Measurements from ENCODE around the gene SRP14.
"Not testable (repeated sequence)": the region's sequence is repeated elsewhere in the genome, so short reads cannot be mapped to it uniquely, and the experiment has no call there.

SRP14 gene

DNA sequence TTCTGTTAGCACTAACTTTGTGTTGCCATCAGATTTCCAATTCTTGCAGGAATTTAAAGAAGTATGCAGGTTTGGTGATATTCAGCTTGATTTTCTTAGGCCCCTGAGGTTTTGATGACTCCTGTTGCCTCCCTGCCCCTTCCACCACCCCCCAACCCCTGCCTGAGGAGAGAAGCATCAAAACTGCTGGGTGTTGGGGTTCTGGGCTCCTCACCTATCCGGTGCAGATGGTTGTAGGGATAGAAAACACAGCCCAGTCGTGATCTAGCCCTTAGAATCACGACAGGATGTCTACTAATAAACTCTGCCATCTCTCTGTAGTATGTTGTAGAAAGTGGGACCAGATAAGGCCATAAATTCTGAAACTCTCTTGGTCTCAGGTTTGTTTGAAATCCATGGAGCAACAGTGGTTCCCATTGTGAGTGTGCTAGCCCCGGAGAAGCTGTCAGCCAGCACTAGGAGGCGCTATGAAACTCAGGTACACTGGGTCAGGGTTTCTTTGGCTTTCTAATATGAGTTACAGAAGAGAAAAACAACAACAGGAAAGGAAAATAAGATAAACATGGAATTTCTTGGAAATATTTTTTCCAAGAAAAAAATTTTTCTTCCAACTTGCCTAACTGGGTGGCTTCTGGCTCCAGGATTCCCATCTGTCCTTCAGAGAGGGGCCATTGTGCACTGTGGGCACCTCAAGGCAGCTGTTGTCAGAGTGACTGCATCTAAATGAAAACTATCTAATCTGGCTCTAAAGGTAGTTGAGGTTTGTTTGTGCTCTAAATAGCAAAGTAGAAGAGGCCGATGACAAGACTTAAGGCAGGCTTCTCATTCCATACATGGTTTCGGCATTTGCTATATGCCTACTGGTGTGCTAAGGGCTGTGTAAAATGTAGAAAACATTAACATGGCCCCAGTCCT, 8.7 kb downstream of the SRP14 start:
- DNase-seq (ENCODE audit: low spot score), result no peak

DNA sequence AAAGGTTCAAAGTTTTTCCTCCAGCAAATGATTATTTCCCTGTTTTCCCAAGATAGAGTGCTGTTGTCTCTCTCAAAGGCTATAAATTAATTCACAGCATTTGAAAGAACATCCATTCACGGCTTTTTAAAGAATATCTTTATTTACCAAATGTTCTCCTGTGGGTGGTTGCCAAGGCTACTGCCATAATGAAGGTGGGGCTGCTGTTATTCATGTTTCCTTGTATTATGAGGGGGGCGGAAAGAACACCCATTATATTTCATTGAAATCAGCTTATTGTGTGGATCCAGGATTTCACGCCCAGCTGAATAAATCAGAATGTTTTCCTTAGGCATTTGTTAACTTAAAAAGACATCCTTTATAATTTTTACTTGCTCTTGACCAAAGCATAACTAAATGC, 10.1 kb downstream of the SRP14 start:
- no peak for DNase-seq (ENCODE audit: low spot score)

DNA sequence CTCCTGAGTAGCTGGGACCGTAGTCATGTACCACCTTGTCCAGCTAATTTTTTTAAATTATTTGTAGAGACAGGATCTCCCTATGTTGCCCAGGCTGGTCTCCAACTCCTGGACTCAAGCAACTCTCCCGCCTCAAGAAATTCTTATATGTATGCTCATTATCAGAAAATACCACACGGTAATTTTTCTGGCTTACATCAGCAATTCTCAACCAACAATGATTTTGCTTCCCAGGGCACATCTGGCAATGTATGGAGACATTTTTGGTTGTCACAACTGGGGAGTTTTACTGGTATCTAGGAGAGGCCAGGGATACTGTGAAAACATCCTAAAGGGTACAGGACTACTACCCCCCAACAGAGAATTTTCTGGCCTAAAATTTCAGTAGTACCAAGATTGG, 10.8 kb downstream of the SRP14 start:
- no peak for DNase-seq (ENCODE audit: low spot score)

DNA sequence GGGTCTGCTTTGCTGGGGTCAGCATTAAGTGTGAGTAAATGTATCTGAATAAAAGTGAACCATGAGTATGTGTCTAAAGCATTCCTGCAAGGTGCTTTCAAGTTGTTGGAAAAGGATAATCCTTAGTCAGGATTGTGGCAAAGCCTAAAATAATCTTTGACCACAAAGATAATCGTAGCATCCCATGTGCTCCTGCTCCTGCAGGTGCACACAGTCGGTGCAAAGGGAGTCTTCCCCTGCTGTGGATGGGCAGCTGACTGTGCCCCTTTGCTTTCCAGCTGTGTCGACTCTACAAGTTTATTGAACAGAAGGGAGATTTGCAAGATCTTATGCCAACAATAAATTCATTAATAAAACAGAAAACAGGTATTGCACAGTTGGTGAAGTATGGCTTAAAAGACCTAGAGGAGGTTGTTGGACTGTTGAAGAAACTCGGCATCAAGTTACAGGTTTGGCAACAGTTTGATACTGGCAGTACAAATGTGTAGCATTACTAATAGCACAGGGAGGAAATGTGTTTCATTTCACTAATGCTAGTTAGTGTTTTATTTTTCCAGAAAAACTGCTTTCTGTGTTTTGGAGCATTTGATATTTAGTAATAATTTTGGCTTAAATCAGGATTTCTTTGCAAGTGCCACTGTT, 22.6 kb downstream of the SRP14 start:
- no peak for DNase-seq (ENCODE audit: low spot score)

DNA sequence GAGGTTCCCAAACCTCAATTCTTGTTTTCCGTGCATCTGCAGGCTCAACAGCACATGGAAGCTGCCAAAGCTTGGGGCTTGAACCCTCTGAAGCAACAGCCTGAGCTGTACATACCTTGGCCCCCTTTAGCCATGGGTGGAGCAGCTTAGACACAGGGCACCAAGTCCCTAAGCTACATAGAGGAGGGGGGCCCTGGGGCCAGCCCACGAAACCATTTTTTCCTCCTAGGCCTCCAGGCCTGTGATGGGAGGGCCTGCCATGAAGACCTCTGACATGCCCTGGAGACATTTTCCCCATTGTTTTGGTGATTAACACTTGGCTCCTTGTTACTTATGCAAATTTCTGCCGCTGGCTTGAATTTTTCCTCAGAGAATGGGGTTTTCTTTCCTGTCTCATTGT, 24.6 kb downstream of the SRP14 start:
- no peak for DNase-seq (ENCODE audit: low spot score)

DNA sequence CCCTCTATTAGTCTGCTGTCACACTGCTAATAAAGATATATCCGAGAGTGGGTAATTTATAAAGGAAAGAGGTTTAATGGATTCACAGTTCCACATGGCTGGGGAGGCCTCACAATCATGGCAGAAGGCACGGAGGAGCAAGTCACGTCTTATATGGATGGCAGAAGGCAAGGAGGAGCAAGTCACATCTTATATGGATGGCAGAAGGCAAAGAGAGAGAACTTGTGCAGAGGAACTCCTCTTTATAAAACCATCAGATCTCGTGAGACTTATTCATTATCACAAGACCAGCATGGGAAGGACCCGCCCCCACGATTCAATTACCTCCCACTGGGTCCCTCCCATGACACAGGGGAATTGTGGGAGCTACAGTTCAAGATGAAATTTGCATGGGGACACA, 25.6 kb downstream of the SRP14 start:
- not testable (repeated sequence) for DNase-seq (ENCODE audit: low spot score)

DNA sequence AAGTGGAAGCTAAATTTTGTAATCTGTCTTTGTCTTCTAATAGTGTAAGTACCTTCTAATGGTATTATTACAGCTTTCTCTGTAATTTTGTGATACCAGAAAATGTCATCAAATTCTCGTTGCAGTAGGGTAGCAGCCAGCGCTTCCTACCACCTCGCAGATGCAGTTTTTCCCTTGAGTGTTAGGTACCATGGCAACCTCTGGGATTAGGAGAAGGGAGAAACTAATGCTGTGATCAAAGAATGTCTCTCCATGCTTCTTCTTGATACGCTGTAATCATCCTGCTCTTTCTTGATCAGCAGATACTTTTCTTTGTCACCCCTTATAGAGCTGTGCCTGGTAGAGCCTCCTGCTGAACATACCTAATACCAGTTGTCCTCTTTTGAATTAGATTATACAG, 27.7 kb downstream of the SRP14 start:
- DNase-seq (ENCODE audit: low spot score), result no peak

DNA sequence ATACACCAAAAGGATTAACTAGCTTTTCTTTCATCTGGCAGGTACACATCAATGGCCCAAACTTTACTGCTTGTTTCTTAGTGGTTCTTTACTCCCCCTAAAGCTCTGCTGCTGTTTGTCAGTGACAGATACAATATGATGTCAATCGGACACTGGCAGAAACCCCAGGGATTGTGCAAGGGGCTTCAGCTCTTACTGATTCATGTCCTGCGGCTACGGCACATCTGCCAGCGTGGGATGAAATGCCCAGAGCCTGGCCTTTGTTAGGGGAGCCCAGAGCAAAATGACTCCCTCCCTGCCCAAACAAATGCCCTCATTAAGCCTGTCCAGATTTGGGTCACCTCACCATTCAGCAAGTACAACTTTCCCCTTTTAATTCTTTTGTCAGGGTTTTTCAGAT, 28.3 kb downstream of the SRP14 start:
- DNase-seq (ENCODE audit: low spot score), result no peak

DNA sequence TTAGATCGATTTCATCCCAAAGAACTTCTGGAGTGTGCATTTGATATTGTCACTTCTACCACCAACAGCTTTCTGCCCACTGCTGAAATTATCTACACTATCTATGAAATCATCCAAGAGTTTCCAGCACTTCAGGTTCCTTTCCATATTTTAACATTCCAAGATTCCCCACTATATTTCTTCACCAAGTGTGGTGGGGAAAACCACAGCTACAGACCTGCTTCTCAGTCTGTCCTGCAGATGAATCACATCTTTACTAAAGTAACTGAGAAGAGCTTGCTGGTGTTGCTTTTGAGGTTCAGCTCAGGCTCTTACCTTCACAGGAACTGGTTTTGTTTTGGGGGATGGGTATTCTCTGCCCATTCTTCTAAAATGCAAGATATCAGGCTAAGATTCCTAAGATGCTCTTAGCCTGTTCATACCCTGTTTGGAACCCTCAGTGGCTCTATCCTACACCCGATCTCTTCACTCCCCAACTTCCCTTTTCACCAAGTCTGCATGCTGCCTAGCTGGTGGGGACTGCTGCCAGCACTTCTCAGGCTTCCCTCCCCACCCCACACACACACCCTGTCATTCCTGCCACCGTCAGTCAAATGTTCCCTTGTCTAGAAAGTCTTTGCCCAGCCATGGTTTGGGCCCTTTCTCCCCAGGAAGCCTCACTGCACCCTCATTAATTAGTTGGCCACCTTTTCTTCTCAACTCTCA, 30.8 kb downstream of the SRP14 start:
- no peak for DNase-seq (ENCODE audit: low spot score)

DNA sequence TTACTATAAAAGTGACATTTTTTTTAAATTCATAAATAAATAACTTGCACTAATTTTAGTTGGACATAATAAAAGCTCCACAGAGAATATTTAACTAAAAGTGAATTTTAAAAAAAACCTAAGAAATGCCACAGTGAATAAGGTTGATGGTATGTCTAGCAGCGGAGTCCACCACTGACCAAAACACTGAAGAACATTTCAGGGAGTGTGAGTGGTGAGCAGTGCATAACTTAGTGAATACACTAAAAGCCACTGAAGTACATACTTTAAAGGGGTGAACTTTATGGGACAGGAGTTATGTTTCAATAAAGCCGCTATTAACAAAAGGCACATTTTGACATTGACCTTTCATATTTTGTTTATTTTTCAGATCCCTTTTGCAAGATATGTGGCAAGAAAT, 32.3 kb downstream of the SRP14 start:
- DNase-seq (ENCODE audit: low spot score), result no peak

DNA sequence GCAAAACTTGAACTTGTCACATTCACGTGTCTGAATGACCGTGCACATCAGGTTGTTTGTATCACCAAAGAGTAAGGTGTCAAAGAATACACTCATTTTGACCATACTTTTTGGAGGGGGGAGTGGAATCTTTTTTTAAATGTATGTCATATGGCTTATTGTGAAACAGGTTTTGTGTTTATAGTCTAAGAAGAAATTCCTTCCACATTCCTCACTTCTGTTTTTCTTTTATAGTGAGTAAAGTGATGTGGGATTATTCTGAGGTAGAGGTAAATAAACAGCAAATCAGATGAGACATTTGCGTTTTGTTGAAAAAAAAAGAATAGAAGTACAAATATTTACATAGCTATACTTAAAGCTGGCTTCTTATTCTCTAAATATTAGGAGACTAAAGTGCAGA, 33.0 kb downstream of the SRP14 start:
- no peak for DNase-seq (ENCODE audit: low spot score)

DNA sequence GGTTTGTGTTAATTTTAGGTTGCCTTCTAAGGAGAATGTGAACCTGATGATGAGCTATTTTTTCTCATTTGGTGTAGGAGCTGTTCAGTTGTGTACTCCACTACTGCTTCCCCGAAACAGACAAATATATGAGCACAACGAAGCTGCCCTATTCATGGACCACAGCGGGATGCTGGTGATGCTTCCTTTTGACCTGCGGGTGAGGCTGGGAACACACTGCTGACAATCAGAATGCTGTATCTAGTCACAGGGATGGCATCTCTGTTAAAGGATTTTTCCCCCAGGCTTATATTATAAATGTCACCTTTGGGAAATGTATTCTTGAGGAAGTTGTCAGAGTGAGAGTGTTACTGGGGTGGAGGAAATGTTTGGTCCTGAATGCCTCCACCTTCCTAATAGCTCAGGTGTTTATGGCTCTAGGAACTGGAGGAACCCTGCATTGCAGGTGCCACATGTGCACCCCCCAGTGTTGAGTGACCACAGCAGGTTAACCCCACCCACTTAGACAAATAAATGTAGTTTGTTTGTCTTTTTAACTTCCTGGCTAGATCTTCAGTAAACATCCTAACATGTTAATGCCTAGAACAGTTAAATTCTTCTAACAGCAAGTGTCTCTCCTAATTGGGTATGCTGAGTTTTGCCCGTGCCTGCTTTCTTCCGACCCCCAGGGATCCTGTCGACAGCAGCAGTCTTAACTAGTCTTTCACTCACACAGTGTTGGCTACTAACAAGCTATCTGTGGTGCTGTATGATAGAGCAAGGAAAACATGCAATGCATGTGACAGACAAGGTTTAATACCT, 35.7 kb downstream of the SRP14 start:
- peak; percentile 52 for DNase-seq (ENCODE audit: low spot score)

DNA sequence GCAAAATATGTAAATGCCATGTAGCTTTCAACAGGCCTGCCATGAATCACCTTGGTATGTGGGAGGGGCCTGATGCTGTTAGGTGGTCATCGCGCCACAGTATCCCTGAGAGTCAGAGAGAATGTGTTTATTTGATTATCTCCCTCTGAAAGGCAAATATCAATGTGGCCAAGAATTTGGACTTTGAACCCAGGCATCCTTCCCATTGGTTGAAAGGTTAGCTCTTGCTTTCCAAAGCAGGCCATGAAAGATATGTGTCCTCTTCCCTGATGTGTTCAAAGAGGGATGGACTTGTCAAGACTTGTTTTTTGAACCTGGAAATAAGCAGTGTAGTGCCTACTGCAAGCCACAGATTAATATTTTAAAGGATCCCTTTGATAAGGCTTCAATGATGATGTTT, 36.7 kb downstream of the SRP14 start:
- DNase-seq (ENCODE audit: low spot score), result peak; percentile 95

DNA sequence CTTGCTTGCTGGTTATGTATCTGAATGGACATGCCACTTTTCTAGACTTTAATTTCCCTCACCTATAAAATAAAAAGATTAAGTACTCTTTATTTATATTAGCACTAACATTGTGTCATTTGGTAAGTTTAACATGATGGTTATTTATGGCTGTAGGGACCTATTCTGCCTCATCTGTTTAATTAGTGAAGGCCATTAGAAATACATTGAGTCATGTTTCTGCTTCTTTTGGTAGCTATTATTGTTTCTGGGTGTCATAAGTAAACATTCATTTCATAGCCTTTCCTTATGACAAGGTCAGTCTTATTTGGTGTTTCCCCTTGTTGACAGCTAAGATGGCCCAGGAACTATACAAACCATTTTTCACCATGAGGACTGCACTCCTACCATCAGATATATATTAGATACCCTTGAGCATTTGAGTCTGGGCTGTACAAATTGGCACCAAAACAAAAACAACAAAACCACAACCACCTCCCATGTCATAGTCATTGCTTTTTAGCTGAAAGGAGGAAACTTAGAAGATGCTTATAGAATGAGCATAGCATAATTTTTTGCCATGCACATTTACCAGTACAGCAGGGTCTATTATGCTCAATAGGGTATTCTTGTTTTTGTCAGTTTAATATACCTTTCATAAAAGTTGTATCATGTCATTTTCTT, 39.3 kb downstream of the SRP14 start:
- DNase-seq (ENCODE audit: low spot score), result no peak

DNA sequence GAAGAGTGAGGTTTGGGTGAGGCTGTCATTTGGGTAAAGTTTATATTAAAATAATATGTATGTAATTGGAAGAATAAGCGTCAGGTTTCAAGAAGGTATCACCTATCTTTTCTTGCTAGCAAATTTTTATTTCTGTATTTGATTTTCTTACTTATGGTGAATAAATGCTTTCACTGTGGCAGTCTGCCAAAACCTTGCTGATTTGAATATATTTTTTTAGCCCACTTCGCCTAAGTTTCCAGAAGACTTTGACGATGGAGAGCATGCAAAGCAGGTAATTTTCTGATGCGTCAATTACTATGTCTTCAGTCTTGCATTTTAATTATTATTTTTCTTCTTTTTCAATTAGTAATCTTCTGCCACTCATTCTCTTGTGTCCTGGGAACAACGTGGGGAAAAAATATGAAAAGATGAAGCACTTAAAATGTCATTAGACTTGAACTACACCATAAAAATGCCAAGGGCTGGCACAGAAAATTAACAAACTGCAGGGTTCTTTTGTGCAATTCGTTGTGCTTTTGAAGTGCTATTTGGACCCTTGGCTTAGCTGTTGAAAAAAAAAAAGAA, 40.4 kb downstream of the SRP14 start:
- no peak for DNase-seq (ENCODE audit: low spot score)

DNA sequence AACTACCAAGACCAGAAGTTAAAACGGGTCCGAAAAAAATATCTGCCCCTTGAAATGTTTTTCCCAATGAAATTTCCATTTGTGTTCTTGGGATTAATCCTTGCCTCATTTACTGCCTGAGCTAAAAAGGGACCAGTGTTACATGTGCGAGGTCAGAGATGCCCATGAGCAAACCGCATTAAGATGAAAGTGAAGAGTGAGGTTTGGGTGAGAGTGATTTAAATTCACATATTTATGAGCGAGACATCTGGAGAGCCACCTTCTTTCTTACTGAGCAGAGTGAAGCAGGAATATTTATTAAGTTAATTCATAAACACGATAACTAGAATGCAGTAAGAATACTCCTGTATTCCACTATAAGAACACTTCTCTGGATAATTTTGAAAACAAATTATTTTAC, 41.3 kb downstream of the SRP14 start:
- no peak for DNase-seq (ENCODE audit: low spot score)

DNA sequence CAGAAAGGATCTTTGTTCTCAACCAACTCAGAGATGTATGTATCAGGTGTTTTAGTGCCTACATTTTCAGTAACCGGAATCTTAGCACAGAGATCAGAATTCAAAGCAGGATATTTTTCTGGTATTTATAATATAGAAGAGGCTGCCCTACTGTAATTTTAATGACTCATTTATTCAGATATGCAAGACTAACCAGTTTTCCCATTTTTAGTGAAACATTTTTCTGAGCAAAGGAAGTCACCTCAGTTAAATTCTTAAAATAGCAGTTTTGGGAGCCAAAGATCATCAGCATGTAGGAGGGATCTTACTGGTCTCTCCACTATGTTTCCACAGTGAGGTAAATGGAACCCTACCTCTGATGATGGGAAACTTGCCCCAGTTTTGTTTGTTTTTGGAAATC, 42.0 kb downstream of the SRP14 start:
- DNase-seq (ENCODE audit: low spot score), result no peak

DNA sequence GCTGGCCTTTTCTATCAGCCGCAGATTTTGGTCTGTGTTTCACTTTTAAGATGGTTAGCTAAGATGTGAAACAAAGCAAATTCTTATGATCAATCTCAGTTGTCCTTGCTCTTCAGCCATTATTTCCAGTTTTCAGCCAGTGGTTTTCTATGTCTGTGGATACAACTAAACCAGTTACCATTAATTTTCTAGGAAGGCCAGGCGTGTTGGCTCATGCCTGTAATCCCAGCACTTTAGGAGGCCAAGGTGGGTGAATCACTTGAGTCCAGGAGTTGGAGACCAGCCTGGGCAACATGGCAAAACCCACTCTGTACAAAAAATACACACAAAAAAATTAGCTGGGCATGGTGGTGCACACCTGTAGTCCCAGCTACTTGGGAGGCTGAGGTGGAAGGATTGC, 42.8 kb downstream of the SRP14 start:
- not testable (repeated sequence) for DNase-seq (ENCODE audit: low spot score)

DNA sequence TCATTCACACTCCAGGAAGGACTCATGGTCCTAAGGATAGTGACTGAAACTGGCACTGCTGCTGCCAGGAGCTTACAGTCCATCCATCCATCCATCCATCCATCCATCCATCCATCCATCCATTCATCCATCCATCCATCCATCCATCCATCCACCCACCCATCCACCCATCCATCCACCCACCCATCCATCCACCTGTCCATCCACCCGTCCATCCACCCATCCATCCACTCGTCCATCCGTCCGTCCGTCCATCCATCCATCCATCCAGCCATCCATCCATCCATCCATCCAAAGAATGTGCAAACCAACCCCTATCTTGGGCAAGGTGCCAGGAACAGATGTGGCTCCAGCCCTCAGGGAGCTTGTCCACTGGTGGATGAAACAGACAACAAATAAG, 46.0 kb downstream of the SRP14 start:
- DNase-seq (ENCODE audit: low spot score), result not testable (repeated sequence)

DNA sequence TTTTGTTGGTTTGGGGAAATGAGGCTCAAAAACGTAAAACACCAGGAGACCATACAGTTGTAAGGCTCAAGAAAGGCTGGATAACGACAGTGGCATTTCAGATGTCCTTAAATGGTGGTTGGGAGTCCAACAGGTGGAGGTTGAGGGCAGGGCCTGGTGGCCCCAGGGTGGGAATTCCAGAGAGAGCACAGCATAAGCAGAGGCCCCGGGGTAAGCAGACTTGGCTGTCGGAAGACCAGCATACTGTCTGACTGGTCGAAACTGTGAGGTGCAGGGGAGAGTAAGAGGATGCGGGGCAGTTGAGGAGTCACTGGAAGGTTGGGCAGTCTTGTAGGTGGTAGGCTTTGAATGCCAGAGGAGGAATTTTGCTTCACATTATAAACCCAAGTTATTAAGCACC, 48.3 kb downstream of the SRP14 start:
- DNase-seq (ENCODE audit: low spot score), result no peak

DNA sequence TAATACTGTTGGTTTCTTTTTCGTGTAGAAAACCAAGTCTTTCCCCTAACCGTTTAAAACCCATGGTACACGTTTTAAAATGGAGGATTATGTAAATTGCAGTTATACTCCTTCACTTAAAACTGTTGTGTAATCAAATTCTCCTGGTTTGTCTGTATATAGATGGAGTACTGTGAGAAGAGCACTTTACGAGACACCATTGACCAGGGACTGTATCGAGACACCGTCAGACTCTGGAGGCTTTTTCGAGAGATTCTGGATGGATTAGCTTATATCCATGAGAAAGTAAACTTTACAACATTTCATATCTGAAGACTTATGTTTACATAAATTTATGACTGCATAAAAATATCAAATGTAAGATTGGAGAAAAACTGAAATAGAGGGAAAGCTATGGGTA, 51.2 kb downstream of the SRP14 start:
- DNase-seq (ENCODE audit: low spot score), result no peak
